ENCODE measurements around the gene MKNK2. TPM values are rescaled to one million over a fixed set of nuclear protein-coding genes. Genes with fewer than 3 reads are reported as not detected.

The MKNK2 gene
- total and polyA plus RNA-seq, 2 of the 13 experiments (the other 11 are each of a cell fraction or from before 2014, with no cell fraction given), result 44.9 to 112 TPM

DNA sequence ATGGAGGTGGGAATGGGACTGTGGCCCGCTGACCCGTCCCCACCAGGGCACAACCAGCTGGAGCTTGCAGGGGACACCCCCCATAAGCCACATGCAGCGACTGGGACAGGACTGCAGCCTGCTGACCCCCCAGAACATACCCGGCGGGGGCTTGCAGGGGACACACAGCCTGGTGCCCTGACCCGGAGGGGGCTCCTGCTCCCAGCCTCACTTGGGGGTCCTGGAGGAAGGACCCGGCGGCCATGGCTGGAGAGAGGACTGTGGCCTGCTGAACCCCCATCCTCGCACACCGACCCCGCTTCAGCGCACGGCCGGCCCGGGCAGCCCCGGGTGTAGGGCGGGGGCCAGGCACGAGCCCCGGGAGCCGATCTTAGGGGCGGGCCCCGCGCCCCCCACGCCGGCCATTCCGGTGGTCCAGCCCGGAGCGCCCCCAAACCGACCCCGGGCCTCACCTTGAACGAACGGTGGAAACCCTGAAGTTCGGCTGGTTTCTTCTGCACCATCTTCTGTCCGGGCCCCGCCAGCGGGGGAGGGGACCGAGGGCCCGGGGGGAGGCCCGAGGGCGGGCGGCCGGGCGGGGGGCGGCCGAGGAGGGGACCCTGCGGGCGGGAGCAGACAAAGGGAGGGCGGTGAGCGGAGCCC lies 574 bp downstream of the MKNK2 start (continued):
- TF ChIP-seq, protein P1, sequence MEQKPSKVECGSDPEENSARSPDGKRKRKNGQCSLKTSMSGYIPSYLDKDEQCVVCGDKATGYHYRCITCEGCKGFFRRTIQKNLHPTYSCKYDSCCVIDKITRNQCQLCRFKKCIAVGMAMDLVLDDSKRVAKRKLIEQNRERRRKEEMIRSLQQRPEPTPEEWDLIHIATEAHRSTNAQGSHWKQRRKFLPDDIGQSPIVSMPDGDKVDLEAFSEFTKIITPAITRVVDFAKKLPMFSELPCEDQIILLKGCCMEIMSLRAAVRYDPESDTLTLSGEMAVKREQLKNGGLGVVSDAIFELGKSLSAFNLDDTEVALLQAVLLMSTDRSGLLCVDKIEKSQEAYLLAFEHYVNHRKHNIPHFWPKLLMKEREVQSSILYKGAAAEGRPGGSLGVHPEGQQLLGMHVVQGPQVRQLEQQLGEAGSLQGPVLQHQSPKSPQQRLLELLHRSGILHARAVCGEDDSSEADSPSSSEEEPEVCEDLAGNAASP (CRISPR knock-in tag; IDR thresholded peaks at IDR 0.05; ENCODE audit: borderline replicate concordance), result no peak
- TF ChIP-seq, protein P2, sequence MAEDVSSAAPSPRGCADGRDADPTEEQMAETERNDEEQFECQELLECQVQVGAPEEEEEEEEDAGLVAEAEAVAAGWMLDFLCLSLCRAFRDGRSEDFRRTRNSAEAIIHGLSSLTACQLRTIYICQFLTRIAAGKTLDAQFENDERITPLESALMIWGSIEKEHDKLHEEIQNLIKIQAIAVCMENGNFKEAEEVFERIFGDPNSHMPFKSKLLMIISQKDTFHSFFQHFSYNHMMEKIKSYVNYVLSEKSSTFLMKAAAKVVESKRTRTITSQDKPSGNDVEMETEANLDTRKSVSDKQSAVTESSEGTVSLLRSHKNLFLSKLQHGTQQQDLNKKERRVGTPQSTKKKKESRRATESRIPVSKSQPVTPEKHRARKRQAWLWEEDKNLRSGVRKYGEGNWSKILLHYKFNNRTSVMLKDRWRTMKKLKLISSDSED (CRISPR knock-in tag; IDR thresholded peaks at IDR 0.05), result no peak
- TF ChIP-seq, protein P3, sequence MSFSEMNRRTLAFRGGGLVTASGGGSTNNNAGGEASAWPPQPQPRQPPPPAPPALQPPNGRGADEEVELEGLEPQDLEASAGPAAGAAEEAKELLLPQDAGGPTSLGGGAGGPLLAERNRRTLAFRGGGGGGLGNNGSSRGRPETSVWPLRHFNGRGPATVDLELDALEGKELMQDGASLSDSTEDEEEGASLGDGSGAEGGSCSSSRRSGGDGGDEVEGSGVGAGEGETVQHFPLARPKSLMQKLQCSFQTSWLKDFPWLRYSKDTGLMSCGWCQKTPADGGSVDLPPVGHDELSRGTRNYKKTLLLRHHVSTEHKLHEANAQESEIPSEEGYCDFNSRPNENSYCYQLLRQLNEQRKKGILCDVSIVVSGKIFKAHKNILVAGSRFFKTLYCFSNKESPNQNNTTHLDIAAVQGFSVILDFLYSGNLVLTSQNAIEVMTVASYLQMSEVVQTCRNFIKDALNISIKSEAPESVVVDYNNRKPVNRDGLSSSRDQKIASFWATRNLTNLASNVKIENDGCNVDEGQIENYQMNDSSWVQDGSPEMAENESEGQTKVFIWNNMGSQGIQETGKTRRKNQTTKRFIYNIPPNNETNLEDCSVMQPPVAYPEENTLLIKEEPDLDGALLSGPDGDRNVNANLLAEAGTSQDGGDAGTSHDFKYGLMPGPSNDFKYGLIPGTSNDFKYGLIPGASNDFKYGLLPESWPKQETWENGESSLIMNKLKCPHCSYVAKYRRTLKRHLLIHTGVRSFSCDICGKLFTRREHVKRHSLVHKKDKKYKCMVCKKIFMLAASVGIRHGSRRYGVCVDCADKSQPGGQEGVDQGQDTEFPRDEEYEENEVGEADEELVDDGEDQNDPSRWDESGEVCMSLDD (CRISPR knock-in tag; IDR thresholded peaks at IDR 0.05; ENCODE audit: borderline replicate concordance), result peak; percentile 66; the same call in 1 of the 2 replicates
- no peak; the same call in 1 of the 2 replicates for TF ChIP-seq FOXM1 (CRISPR knock-in tag; IDR thresholded peaks at IDR 0.05)
- TF ChIP-seq, protein P4, sequence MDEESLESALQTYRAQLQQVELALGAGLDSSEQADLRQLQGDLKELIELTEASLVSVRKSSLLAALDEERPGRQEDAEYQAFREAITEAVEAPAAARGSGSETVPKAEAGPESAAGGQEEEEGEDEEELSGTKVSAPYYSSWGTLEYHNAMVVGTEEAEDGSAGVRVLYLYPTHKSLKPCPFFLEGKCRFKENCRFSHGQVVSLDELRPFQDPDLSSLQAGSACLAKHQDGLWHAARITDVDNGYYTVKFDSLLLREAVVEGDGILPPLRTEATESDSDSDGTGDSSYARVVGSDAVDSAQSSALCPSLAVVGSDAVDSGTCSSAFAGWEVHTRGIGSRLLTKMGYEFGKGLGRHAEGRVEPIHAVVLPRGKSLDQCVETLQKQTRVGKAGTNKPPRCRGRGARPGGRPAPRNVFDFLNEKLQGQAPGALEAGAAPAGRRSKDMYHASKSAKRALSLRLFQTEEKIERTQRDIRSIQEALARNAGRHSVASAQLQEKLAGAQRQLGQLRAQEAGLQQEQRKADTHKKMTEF (CRISPR knock-in tag; IDR thresholded peaks at IDR 0.05), result peak; percentile 11; the same call in 1 of the 2 replicates
- no peak for TF ChIP-seq ZFP36L2 (CRISPR knock-in tag; IDR thresholded peaks at IDR 0.05)
- TF ChIP-seq ZNF224 (CRISPR knock-in tag; IDR thresholded peaks at IDR 0.05), result no peak
- no peak for TF ChIP-seq CTCF (CRISPR knock-in tag; IDR thresholded peaks at IDR 0.05)
- no peak; the same call in 1 of the 2 replicates for TF ChIP-seq NRL (CRISPR knock-in tag; IDR thresholded peaks at IDR 0.05; ENCODE audit: borderline replicate concordance)
- TF ChIP-seq RBFOX2 (IDR thresholded peaks at IDR 0.05; ENCODE audit: low read depth, low read length), result peak; percentile 31
- 0 out of 2 replicates have a peak, but pooled peaks have one; percentile 9 for TF ChIP-seq AKAP8 (CRISPR knock-in tag; IDR thresholded peaks at IDR 0.05)

Measured in HepG2 (cell line).